Activated CD8-positive, alpha-beta T cell treated with anti-CD3 and anti-CD28 coated beads for 36 hours (primary cell): ENCODE data around the gene CDK5RAP1. TPM values are rescaled to one million over a fixed set of nuclear protein-coding genes. Genes with fewer than 3 reads are reported as not detected.

Experiments used
- ATAC-seq: fragments of 200-7000 bp; cut with Tn5 transposase; one replicate; pipeline ENCODE4 v1.10.0; 2021; ENCODE audit warnings: mild to moderate bottlenecking, moderate library complexity
- CTCF ChIA-PET: fragments of 350-600 bp; sonication (Branson Sonifier 250); formaldehyde crosslinking; loops from one replicate; lab custom pipeline; 2021; ENCODE audit warnings: antibody characterized with exemption; lab: Charles Lee
- POLR2A ChIA-PET: fragments of 350-600 bp; sonication (Branson Sonifier 250); formaldehyde crosslinking; loops from one replicate; lab custom pipeline; 2021; ENCODE audit warnings: antibody characterized with exemption; lab: Charles Lee
- DNase-seq: peaks from one replicate; pipeline ENCODE4 v3.0.0-alpha.2; 2020
- H3K27ac Mint-ChIP-seq: one replicate; pipeline ENCODE4 v1.8.0; 2021; ENCODE audit warnings: mild to moderate bottlenecking, mixed read lengths
- H3K27me3 Mint-ChIP-seq: one replicate; pipeline ENCODE4 v1.8.0; 2021; ENCODE audit warnings: mixed read lengths
- H3K36me3 Mint-ChIP-seq: one replicate; pipeline ENCODE4 v1.8.0; 2021; ENCODE audit warnings: low read depth, mixed read lengths
- H3K4me1 Mint-ChIP-seq: one replicate; pipeline ENCODE4 v1.8.0; 2021; ENCODE audit warnings: low read depth, mixed read lengths
- H3K4me3 Mint-ChIP-seq: one replicate; pipeline ENCODE4 v1.8.0; 2021; ENCODE audit warnings: mild to moderate bottlenecking, moderate library complexity, mixed read lengths
- H3K9me3 Mint-ChIP-seq: one replicate; pipeline ENCODE4 v1.8.0; 2021; ENCODE audit warnings: mixed read lengths
- CTCF ChIP-seq: fragments of 200-600 bp; IDR thresholded peaks from one replicate; pipeline ENCODE4 v1.8.0; 2022; ENCODE audit warnings: antibody characterized with exemption, mild to moderate bottlenecking
- intact Hi-C: fragments of 100-400 bp; cut with micrococcal nuclease; formaldehyde crosslinking; loops from one replicate; pipeline ENCODE4 v1.10.0; 2022
- total RNA-seq, 2 experiments: library from RNA; stranded (reverse); gene quantifications; one replicate each; pipeline ENCODE4 v1.2.3, GENCODE V29; 2021

CDK5RAP1 gene
- total RNA-seq, 2 experiments from 2014 or later: 35.4 to 38.2 TPM

DNA sequence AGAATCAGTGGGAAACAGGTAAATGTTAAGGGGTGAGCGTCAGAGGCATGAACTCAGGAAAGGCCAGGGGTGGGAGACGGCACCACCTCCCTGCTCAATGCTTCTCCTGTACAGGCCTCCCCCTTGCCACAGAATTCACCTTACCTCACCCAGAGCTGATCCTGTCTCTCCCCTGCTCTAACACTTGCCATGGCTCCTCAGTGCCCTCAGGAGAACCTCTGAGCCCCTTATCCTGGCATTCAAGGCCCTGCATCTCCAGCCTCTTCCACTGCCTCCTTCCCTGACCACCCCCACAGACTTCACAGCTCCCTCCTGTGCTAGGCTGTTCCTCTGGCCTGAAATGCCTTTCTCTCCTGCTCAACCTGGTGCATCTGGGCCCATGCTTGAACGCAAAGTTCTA lies 84.4 kb downstream of the CDK5RAP1 start:
- no peak for TF ChIP-seq CTCF
- H3K27me3 Mint-ChIP-seq: peaks cover 2% of the 10 kb centered on the region
- CTCF ChIA-PET: no interaction called here
- H3K27ac Mint-ChIP-seq: no peak overlapping the region
- no peaks in the 10 kb centered on the region for H3K4me1 Mint-ChIP-seq
- intact Hi-C loops: no loop called here
- POLR2A ChIA-PET: interaction anchor here (0.7 kb wide), 1 partner anchor 8 kb away, joined by 3 read pairs; no protein-coding TSS in a partner anchor
- H3K9me3 Mint-ChIP-seq: no peaks in the 10 kb centered on the region
- no peak for DNase-seq
- H3K4me3 Mint-ChIP-seq: no peak overlapping the region
- H3K36me3 Mint-ChIP-seq: no peaks in the 10 kb centered on the region
- no peak for ATAC-seq

DNA sequence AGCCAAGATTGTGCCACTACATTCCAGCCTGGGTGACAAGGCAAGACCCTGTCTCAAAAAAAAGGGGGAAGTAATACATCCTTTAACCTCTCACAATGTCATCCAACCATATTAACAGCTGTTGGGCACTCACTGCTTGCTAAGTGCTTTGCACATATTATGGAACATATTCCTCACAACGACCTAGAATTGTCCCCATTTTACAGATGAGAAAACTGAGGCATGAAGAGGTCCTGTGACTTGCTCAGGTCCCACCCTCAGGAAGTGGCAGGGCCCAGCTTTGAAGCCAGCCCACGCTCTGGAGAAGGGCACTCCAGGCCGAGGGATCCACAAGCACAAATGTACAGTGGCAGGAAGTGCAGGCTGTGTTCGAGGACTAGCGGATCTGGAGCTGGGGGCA lies 85.0 kb downstream of the CDK5RAP1 start:
- TF ChIP-seq CTCF: no peak
- peaks cover 2% of the 10 kb centered on the region for H3K27me3 Mint-ChIP-seq
- no peaks in the 10 kb centered on the region for H3K9me3 Mint-ChIP-seq
- H3K4me3 Mint-ChIP-seq: no peak overlapping the region
- no peaks in the 10 kb centered on the region for H3K4me1 Mint-ChIP-seq
- no peak for DNase-seq
- POLR2A ChIA-PET: no interaction called here
- intact Hi-C loops: no loop called here
- H3K36me3 Mint-ChIP-seq: no peaks in the 10 kb centered on the region
- no peak for ATAC-seq
- H3K27ac Mint-ChIP-seq: no peak overlapping the region
- CTCF ChIA-PET: interaction anchor here (2.7 kb wide), 1 partner anchor 24 kb away, joined by 12 read pairs; no protein-coding TSS in a partner anchor

- Mint-ChIP-seq H3K9me3 (no peaks in the 10 kb centered on the region), H3K27me3 (no peaks in the 10 kb centered on the region), H3K4me3 (no peak overlapping the region), H3K36me3 (no peaks in the 10 kb centered on the region), H3K4me1 (no peaks in the 10 kb centered on the region), H3K27ac (no peak overlapping the region)
- ATAC-seq: no peak
- ChIA-PET POLR2A (interaction anchor here (0.8 kb wide), 1 partner anchor 10 kb away, joined by 3 read pairs; no protein-coding TSS in a partner anchor), CTCF (interaction anchor here (2.7 kb wide), 1 partner anchor 22 kb away, joined by 12 read pairs; no protein-coding TSS in a partner anchor)
- no peak for DNase-seq
- no peak for TF ChIP-seq CTCF
- intact Hi-C loops: no loop called here
Observed at GRCh38 chr20:33313686-33314314, 87.5 kb downstream of the CDK5RAP1 start.

- DNase-seq (no peak), ATAC-seq (no peak)
- H3K4me3 Mint-ChIP-seq: no peak overlapping the region
- H3K27me3 Mint-ChIP-seq: no peaks in the 10 kb centered on the region
- ChIA-PET POLR2A (no interaction called here), CTCF (no interaction called here)
- H3K36me3 Mint-ChIP-seq: no peaks in the 10 kb centered on the region
- no peak overlapping the region for H3K27ac Mint-ChIP-seq
- intact Hi-C loops: no loop called here
- no peaks in the 10 kb centered on the region for H3K9me3 Mint-ChIP-seq
- no peaks in the 10 kb centered on the region for H3K4me1 Mint-ChIP-seq
- no peak for TF ChIP-seq CTCF
Observed at GRCh38 chr20:33312583-33312982, 88.7 kb downstream of the CDK5RAP1 start.

GRCh38 chr20:33311996-33312395 lies 89.3 kb downstream of the CDK5RAP1 start:
- intact Hi-C loops: no loop called here
- Mint-ChIP-seq H3K4me1 (no peaks in the 10 kb centered on the region), H3K36me3 (no peaks in the 10 kb centered on the region), H3K4me3 (no peak overlapping the region), H3K9me3 (no peaks in the 10 kb centered on the region), H3K27ac (no peak overlapping the region), H3K27me3 (no peaks in the 10 kb centered on the region)
- TF ChIP-seq CTCF: no peak
- no peak for ATAC-seq
- POLR2A ChIA-PET: no interaction called here
- CTCF ChIA-PET: no interaction called here
- DNase-seq: no peak
